H1 (cell line): ENCODE measurements around the gene AMZ1.

Source experiments
- JUN ChIP-seq: IDR thresholded peaks from 2 replicates; pipeline ENCODE4 v1.6.1; 2011; ENCODE audit warnings: low read depth, mild to moderate bottlenecking, improper control_type of control experiment, low read length
- POLR2AphosphoS5 ChIP-seq: IDR thresholded peaks from 2 replicates; pipeline ENCODE4 v1.6.1; 2011; ENCODE audit warnings: low read depth, low read length

DNA sequence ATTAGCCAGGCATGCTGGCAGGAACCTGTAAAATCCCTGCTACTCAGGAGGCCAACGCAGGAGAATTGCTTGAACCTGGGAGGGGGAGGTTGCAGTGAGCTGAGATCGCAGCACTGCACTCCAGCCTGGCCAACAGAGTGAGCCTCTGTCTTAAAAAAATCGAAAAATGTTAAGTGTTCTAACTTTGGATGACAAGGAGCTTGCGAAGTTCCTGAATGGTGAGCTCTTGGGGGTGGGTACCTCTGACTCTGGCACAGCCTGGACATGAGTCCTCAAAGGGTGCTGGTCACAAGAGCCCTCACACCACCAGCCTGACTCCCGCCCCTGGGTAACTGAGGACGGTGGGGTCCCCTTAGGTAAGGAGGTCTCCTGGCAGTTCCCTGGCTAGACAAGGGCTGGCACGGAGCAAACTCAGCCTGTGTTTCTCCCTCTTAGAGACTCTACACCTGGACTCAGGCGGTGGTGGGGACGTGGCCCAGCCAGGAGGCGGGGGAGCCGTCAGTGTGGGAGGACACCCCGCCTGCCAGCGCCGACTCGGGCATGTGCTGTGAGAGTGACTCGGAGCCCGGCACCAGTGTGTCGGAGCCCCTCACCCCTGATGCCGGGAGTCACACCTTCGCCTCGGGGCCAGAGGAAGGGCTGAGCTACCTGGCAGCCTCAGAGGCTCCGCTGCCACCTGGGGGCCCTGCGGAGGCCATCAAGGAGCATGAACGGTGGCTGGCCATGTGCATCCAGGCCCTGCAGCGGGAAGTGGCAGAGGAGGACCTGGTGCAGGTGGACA is 24.1 kb downstream of the AMZ1 start:
- TF ChIP-seq JUN (no peak), POLR2AphosphoS5 (no peak)
